Gastroesophageal sphincter (tissue), 3 donors: Measurements from ENCODE around the gene RASL10B.

Experiments used
- CTCF ChIP-seq, 4 experiments: fragments of 200-600 bp in 2 of 4; fragments of 450-650 bp in 2 of 4; sonication (generic) in 1 of 4; IDR thresholded peaks; one replicate each; pipeline ENCODE4 v1.5.1; 2017 to 2019; ENCODE audit warnings: antibody characterized with exemption in 4 of 4, mild to moderate bottlenecking in 2 of 4, moderate library complexity in 2 of 4
- EP300 ChIP-seq: sonication (generic); formaldehyde crosslinking; IDR thresholded peaks from one replicate; pipeline ENCODE4 v1.6.1; 2017; ENCODE audit warnings: antibody characterized with exemption, mild to moderate bottlenecking
- POLR2A ChIP-seq, 2 donors: fragments of 450-650 bp; IDR thresholded peaks; one replicate each; pipeline ENCODE4 v1.6.1; 2017; ENCODE audit warnings: antibody characterized with exemption in 2 of 2, mild to moderate bottlenecking in 2 of 2, moderate library complexity in 1 of 2
- POLR2AphosphoS5 ChIP-seq: sonication (generic); formaldehyde crosslinking; IDR thresholded peaks from one replicate; pipeline ENCODE4 v1.6.1; 2017; ENCODE audit warnings: antibody characterized with exemption

GRCh38 chr17:35726127-35726952 is 5.1 kb upstream of the RASL10B start:
- no peak for TF ChIP-seq CTCF (IDR thresholded peaks at IDR 0.05)
- TF ChIP-seq POLR2A (IDR thresholded peaks at IDR 0.05), result no peak
- TF ChIP-seq POLR2AphosphoS5, result no peak
- no peak for TF ChIP-seq EP300
